Loucy (cell line): ENCODE data around the gene BCL11B.

Experiments
- EZH2phosphoT487 ChIP-seq: fragments of 200-600 bp; IDR thresholded peaks from 2 replicates; pipeline ENCODE4 v1.6.1; 2018; ENCODE audit warnings: antibody characterized with exemption, mild to moderate bottlenecking, moderate library complexity, borderline replicate concordance
- TF ChIP-seq, protein P1 (sequence below): fragments of 200-600 bp; sonication (generic); conservative IDR thresholded peaks from 2 replicates; pipeline ENCODE4 v1.5.1; 2014; ENCODE audit warnings: mild to moderate bottlenecking, antibody characterized with exemption, low read length

DNA sequence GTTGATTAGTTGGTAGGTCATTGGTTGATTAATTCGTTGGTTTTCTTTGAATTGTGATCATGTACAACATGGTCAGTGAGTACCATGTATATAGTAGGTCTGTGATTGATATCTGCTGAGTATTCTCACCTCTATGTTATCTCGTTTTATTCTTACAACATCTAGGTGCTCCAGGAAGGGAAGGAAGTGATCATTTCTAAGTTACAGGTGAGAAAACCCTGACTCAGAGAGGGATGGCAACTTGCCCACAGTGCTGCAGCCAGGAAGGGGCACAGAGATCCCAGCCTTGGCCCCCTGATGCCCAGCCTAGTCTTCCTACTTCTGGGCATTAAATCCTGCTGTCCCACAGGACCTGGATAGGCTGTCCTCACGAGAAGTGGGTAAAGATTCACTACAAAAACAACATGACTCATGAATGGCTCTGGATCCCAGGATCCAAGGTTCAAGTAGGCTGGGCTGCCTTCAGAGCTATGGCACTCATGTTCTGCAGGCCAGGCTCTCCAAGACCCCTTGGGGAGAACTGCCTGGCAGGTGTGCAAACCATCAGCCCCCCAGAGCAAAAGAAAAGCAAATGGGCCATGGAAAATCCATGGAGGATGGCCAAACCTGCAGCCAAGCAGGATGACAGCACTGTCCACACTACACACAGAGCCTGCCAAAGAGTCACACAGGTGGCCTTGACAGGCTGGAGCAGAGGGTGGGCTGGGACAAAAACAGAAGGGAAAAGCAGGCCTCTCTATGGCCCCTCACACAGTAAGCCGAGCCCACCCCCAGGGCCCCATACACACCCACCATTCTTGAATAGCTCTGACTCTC lies 146.2 kb downstream of the BCL11B start:
- TF ChIP-seq, protein P1, sequence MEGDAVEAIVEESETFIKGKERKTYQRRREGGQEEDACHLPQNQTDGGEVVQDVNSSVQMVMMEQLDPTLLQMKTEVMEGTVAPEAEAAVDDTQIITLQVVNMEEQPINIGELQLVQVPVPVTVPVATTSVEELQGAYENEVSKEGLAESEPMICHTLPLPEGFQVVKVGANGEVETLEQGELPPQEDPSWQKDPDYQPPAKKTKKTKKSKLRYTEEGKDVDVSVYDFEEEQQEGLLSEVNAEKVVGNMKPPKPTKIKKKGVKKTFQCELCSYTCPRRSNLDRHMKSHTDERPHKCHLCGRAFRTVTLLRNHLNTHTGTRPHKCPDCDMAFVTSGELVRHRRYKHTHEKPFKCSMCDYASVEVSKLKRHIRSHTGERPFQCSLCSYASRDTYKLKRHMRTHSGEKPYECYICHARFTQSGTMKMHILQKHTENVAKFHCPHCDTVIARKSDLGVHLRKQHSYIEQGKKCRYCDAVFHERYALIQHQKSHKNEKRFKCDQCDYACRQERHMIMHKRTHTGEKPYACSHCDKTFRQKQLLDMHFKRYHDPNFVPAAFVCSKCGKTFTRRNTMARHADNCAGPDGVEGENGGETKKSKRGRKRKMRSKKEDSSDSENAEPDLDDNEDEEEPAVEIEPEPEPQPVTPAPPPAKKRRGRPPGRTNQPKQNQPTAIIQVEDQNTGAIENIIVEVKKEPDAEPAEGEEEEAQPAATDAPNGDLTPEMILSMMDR, result no peak
- no peak for TF ChIP-seq EZH2phosphoT487
